H1 (cell line): ENCODE data around the gene SELENOI. TPM values are rescaled to one million over a fixed set of nuclear protein-coding genes. Genes with fewer than 3 reads are reported as not detected.

Experiments used
- CTCF ChIA-PET: fragments of 300-600 bp; sonication (Branson Sonifier 250); formaldehyde crosslinking; loops from one replicate; lab custom pipeline; 2021; ENCODE audit not compliant: partially characterized antibody; lab: Charles Lee
- POLR2A ChIA-PET: fragments of 300-600 bp; sonication (Branson Sonifier 250); formaldehyde crosslinking; loops from one replicate; lab custom pipeline; 2021; ENCODE audit warnings: inconsistent platforms; ENCODE audit not compliant: partially characterized antibody; lab: Charles Lee
- DNase-seq, 2 experiments: peaks; one replicate each; pipeline versions ENCODE4 v3.0.0 to v3.0.0-alpha.2; 2010 to 2022; ENCODE audit warnings: low spot score in 2 of 2, low read depth in 1 of 2, mixed read lengths in 1 of 2
- FAIRE-seq: peaks from 2 replicates; lab custom pipeline; 2011; peaks lifted over from hg19 to GRCh38; lab: Jason Lieb, UNC
- H2AFZ ChIP-seq: 2 replicates; pipeline ENCODE4 v1.8.1; 2012; ENCODE audit warnings: low read length, inconsistent platforms
- H2AK5ac ChIP-seq: 2 replicates; pipeline ENCODE4 v1.6.1; 2013; ENCODE audit warnings: low read depth, low read length
- H2BK120ac ChIP-seq: replicated peaks from 2 replicates; pipeline ENCODE3; 2013; ENCODE audit warnings: low read depth, low read length, inconsistent platforms
- H2BK12ac ChIP-seq: 2 replicates; pipeline ENCODE4 v1.6.1; 2013; ENCODE audit warnings: low read depth, low read length
- H2BK15ac ChIP-seq: 2 replicates; pipeline ENCODE4 v1.6.1; 2013; ENCODE audit warnings: low read length
- H2BK20ac ChIP-seq: 2 replicates; pipeline ENCODE4 v1.6.1; 2013; ENCODE audit warnings: low read length
- H2BK5ac ChIP-seq: 2 replicates; pipeline ENCODE4 v1.6.1; 2013; ENCODE audit warnings: low read depth, low read length
- H3K14ac ChIP-seq: 2 replicates; pipeline ENCODE4 v1.6.1; 2013; ENCODE audit warnings: inconsistent platforms; ENCODE audit not compliant: insufficient read length
- H3K18ac ChIP-seq: 2 replicates; pipeline ENCODE4 v1.6.1; 2013; ENCODE audit warnings: low read length; ENCODE audit errors: extremely low read depth
- H3K23ac ChIP-seq: 2 replicates; pipeline ENCODE4 v1.6.1; 2013; ENCODE audit warnings: inconsistent platforms; ENCODE audit not compliant: insufficient read length
- H3K23me2 ChIP-seq: 2 replicates; pipeline ENCODE4 v1.6.1; 2013; ENCODE audit warnings: low read depth, low read length
- H3K27ac ChIP-seq: 2 replicates; pipeline ENCODE4 v1.6.1; 2011; ENCODE audit warnings: low read depth, low read length, inconsistent platforms
- H3K27me3 ChIP-seq, 4 experiments: replicated peaks in 1 of 4; 1 replicate in 1 of 4; 2 replicates in 3 of 4; pipeline versions ENCODE4 v1.6.1 to v1.8.1; 2011 to 2013; ENCODE audit warnings: low read length in 3 of 4, mild to moderate bottlenecking in 3 of 4, inconsistent platforms in 2 of 4, mixed read lengths in 2 of 4, moderate library complexity in 1 of 4; ENCODE audit not compliant: control insufficient read depth in 3 of 4, insufficient read depth in 3 of 4; ENCODE audit errors: extremely low read depth in 1 of 4
- H3K36me3 ChIP-seq, 4 experiments: 2 replicates each; pipeline versions ENCODE4 v1.6.1 to v1.8.1; 2011 to 2013; ENCODE audit warnings: mild to moderate bottlenecking in 4 of 4, low read length in 3 of 4, moderate library complexity in 2 of 4, control low read depth in 1 of 4, inconsistent platforms in 1 of 4; ENCODE audit not compliant: insufficient read depth in 4 of 4, control insufficient read depth in 2 of 4
- H3K4ac ChIP-seq: replicated peaks from 2 replicates; pipeline ENCODE3; 2013; ENCODE audit warnings: low read length, low read depth, mixed read lengths, inconsistent platforms; ENCODE audit not compliant: insufficient read length
- H3K4me1 ChIP-seq, 4 experiments: replicated peaks in 1 of 4; 1 replicate in 1 of 4; 2 replicates in 3 of 4; pipeline versions ENCODE4 v1.6.1 to v1.8.1; 2011 to 2013; ENCODE audit warnings: low read length in 3 of 4, inconsistent platforms in 2 of 4, mixed read lengths in 1 of 4; ENCODE audit not compliant: insufficient read depth in 4 of 4, control insufficient read depth in 3 of 4
- H3K4me2 ChIP-seq, 2 experiments: 2 replicates each; pipeline versions ENCODE4 v1.6.1 to v1.8.1; 2011 to 2013; ENCODE audit warnings: low read depth in 2 of 2, low read length in 2 of 2, control low read depth in 1 of 2, inconsistent platforms in 1 of 2, mild to moderate bottlenecking in 1 of 2; ENCODE audit not compliant: insufficient read depth in 1 of 2
- H3K4me3 ChIP-seq, 4 experiments: fragments of 200-600, 300-600 bp in 1 of 4; sonication (generic), shearing (Covaris generic), sonication (Bioruptor Twin) in 1 of 4; 2 replicates each; pipeline versions ENCODE4 v1.5.1 to v1.8.1; 2011 to 2016; ENCODE audit warnings: low read length in 4 of 4, low read depth in 3 of 4, control low read depth in 2 of 4, inconsistent platforms in 2 of 4, mild to moderate bottlenecking in 2 of 4, mixed read lengths in 1 of 4, moderate library complexity in 1 of 4; ENCODE audit not compliant: insufficient read depth in 2 of 4; ENCODE audit errors: extremely low read depth in 1 of 4
- H3K56ac ChIP-seq: replicated peaks from 2 replicates; pipeline ENCODE3; 2013; ENCODE audit warnings: low read depth, mild to moderate bottlenecking, mixed read lengths, low read length, inconsistent platforms; ENCODE audit not compliant: insufficient read length
- H3K79me1 ChIP-seq: 2 replicates; pipeline ENCODE4 v1.6.1; 2013; ENCODE audit warnings: low read depth, low read length, control low read depth
- H3K79me2 ChIP-seq, 2 experiments: 2 replicates each; pipeline versions ENCODE4 v1.6.1 to v1.8.1; 2012 to 2013; ENCODE audit warnings: low read length in 2 of 2, mild to moderate bottlenecking in 2 of 2, inconsistent platforms in 1 of 2; ENCODE audit not compliant: insufficient read depth in 2 of 2, control insufficient read depth in 1 of 2
- H3K9ac ChIP-seq, 4 experiments: replicated peaks in 1 of 4; 1 replicate in 1 of 4; 2 replicates in 3 of 4; pipeline versions ENCODE4 v1.6.1 to v1.8.1; 2011 to 2013; ENCODE audit warnings: low read depth in 3 of 4, low read length in 3 of 4, control low read depth in 2 of 4, mild to moderate bottlenecking in 2 of 4, moderate library complexity in 2 of 4, inconsistent platforms in 1 of 4; ENCODE audit errors: extremely low read depth in 1 of 4
- H3K9me3 ChIP-seq, 2 experiments: 2 replicates each; pipeline versions ENCODE4 v1.6.1 to v1.8.1; 2012 to 2013; ENCODE audit warnings: mild to moderate bottlenecking in 2 of 2, moderate library complexity in 2 of 2, control low read depth in 1 of 2, inconsistent platforms in 1 of 2, low read depth in 1 of 2, low read length in 1 of 2, mixed read lengths in 1 of 2; ENCODE audit not compliant: insufficient read depth in 2 of 2
- H4K20me1 ChIP-seq, 2 experiments: replicated peaks in 1 of 2; 2 replicates each; pipeline versions ENCODE3 to v1.8.1; 2011 to 2013; ENCODE audit warnings: inconsistent platforms in 2 of 2, low read length in 2 of 2, mild to moderate bottlenecking in 1 of 2; ENCODE audit not compliant: insufficient read depth in 2 of 2, control insufficient read depth in 1 of 2
- H4K5ac ChIP-seq: 2 replicates; pipeline ENCODE4 v1.6.1; 2013; ENCODE audit warnings: low read length, low read depth, mixed read lengths, inconsistent platforms; ENCODE audit not compliant: insufficient read length
- H4K8ac ChIP-seq: 2 replicates; pipeline ENCODE4 v1.8.0; 2013; ENCODE audit warnings: mild to moderate bottlenecking, moderate library complexity, low read length, inconsistent platforms; ENCODE audit not compliant: insufficient read depth; ENCODE audit errors: extremely low read depth
- H4K91ac ChIP-seq: replicated peaks from 2 replicates; pipeline ENCODE3; 2013; ENCODE audit warnings: low read length, mixed read lengths, inconsistent platforms; ENCODE audit not compliant: insufficient read length
- ASH2L ChIP-seq: fragments of 200-600, 300-600 bp; sonication (generic); IDR thresholded peaks from one replicate; pipeline ENCODE4 v1.7.1; 2017; ENCODE audit warnings: low read length
- CBX5 ChIP-seq: fragments of 300-800, 300-1000 bp; sonication (generic); IDR thresholded peaks from 2 replicates; pipeline ENCODE4 v1.7.1; 2016; ENCODE audit warnings: antibody characterized with exemption, low read length, low read depth
- HDAC2 ChIP-seq, 2 experiments: fragments of 300-600 bp in 1 of 2; sonication (generic) in 1 of 2; IDR thresholded peaks; 2 replicates each; pipeline ENCODE4 v1.6.1; 2011 to 2012; ENCODE audit warnings: low read depth in 2 of 2, low read length in 2 of 2, mild to moderate bottlenecking in 2 of 2, moderate library complexity in 2 of 2, borderline replicate concordance in 1 of 2, inconsistent platforms in 1 of 2
- HDAC6 ChIP-seq: IDR thresholded peaks from one replicate; pipeline ENCODE4 v1.7.1; 2012; ENCODE audit warnings: low read depth, mild to moderate bottlenecking, inconsistent platforms, low read length, moderate library complexity
- NANOG ChIP-seq: IDR thresholded peaks from 2 replicates; pipeline ENCODE4 v1.6.1; 2011; ENCODE audit warnings: low read length, low read depth, mild to moderate bottlenecking, inconsistent platforms; ENCODE audit not compliant: insufficient read depth, poor library complexity, severe bottlenecking
- NRF1 ChIP-seq: IDR thresholded peaks from 2 replicates; pipeline ENCODE4 v1.6.1; 2011; ENCODE audit warnings: mild to moderate bottlenecking, low read depth, low read length, improper control_type of control experiment
- RAD21 ChIP-seq, 2 experiments: IDR thresholded peaks in 1 of 2; conservative IDR thresholded peaks in 1 of 2; 2 replicates each; pipeline ENCODE4 v1.6.1; 2011; ENCODE audit warnings: low read depth in 2 of 2, low read length in 2 of 2, improper control_type of control experiment in 1 of 2, inconsistent platforms in 1 of 2, mild to moderate bottlenecking in 1 of 2, moderate library complexity in 1 of 2
- RFX5 ChIP-seq: IDR thresholded peaks from 2 replicates; pipeline ENCODE4 v1.6.1; 2011; ENCODE audit warnings: low read depth, low read length, improper control_type of control experiment, borderline replicate concordance
- RNF2 ChIP-seq: fragments of 200-900, 300-1000 bp; sonication (generic); IDR thresholded peaks from 2 replicates; pipeline ENCODE4 v1.7.1; 2016; ENCODE audit warnings: borderline replicate concordance, low read depth, mild to moderate bottlenecking, antibody characterized with exemption, low read length; ENCODE audit not compliant: poor library complexity, severe bottlenecking; ENCODE audit errors: missing control alignments
- SIRT6 ChIP-seq: IDR thresholded peaks from one replicate; pipeline ENCODE4 v1.7.1; 2012; ENCODE audit warnings: low read length, inconsistent platforms
- SUZ12 ChIP-seq: fragments of 200-600 bp; sonication (generic); IDR thresholded peaks from 2 replicates; pipeline ENCODE4 v1.6.1; 2012; ENCODE audit warnings: mild to moderate bottlenecking, inconsistent platforms, low read length, moderate library complexity, mixed read lengths
- WGBS, 2 experiments: shearing (Covaris generic) in 1 of 2; methylation state at CpG; one replicate each; pipeline versions ENCODE4 v1.1.6 to v1.1.7; 2013 to 2015; ENCODE audit warnings: low lambda C conversion rate in 2 of 2, mixed read lengths in 2 of 2, inconsistent platforms in 1 of 2, low coverage in 1 of 2, missing lambda C conversion rate in 1 of 2; ENCODE audit not compliant: insufficient replicate concordance in 2 of 2, insufficient coverage in 1 of 2, insufficient read length in 1 of 2; ENCODE audit errors: extremely low coverage in 1 of 2, missing lambda C conversion rate in 1 of 2; 5-methylcytosine and 5-hydroxymethylcytosine counted together
- polyA plus RNA-seq, 7 experiments: library from polyadenylated mRNA; depleted of rRNA in 3 of 7; stranded (reverse) in 5 of 7; unstranded in 2 of 7; fragments of >200 nt in 5 of 7; fragments of 200-250 nt in 2 of 7; gene quantifications; 1 replicate in 5 of 7; 2 replicates in 1 of 7; 4 replicates in 1 of 7; pipeline versions ENCODE4 v1.2.1 to v1.2.3, GENCODE V29; 2011 to 2013; ENCODE audit warnings: missing spikeins in 2 of 7, mixed read lengths in 2 of 7
- total RNA-seq: library from RNA; stranded (reverse); fragmentation: NEBNext Ultra II Directional; extraction: Animal tissue kit (Norgen Biotek cat#: 25700); gene quantifications from 2 replicates; pipeline ENCODE4 v1.2.1, GENCODE V29; 2021
- TF ChIP-seq, protein P1 (sequence below): IDR thresholded peaks from 2 replicates; pipeline ENCODE4 v1.6.1; 2012; ENCODE audit warnings: inconsistent platforms

SELENOI gene
- total and polyA plus RNA-seq, 2 of the 8 experiments (the other 6 are each of a cell fraction or from before 2014, with no cell fraction given): 15.9 to 63.8 TPM

DNA sequence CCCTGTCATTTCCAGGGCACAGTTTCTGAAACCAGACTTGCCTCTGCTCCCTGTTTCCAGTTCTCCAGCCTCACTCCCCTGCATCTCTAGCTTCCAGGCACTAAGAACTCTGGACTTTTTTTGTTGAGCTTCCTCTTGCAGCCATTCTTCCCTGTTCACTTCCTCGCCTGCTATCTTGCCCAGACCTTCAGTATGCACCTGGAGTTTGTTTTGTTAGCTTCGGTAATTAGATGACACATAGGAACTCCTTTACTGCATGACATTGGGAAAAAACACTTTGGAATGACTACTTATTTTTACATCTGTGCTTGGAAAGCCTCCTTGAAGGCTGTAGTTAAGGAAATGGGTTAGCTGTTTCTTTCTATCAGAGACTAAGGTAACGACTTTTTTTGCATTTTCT lies 96.8 kb downstream of the SELENOI start:
- Histone ChIP-seq H4K8ac (no peak overlapping the region), H3K79me1 (no peaks in the 10 kb centered on the region), H3K36me3 (no peaks in the 10 kb centered on the region), H4K20me1 (no peaks in the 10 kb centered on the region), H3K4me1 (no peaks in the 10 kb centered on the region), H3K4me3 (no peak overlapping the region), H2BK20ac (no peak overlapping the region), H3K23me2 (no peaks in the 10 kb centered on the region), H2BK120ac (no peak overlapping the region), H3K18ac (no peak overlapping the region), H3K9me3 (no peaks in the 10 kb centered on the region), H3K27ac (no peak overlapping the region), H2AK5ac (no peak overlapping the region), H3K56ac (no peak overlapping the region), H2BK12ac (no peak overlapping the region), H3K9ac (no peak overlapping the region), H3K23ac (no peak overlapping the region), H4K91ac (no peak overlapping the region), H2BK5ac (no peak overlapping the region), H2BK15ac (no peak overlapping the region), H2AFZ (no peak overlapping the region; the same call in 1 of the 2 replicates), H3K14ac (no peak overlapping the region), H3K4me2 (no peak overlapping the region), H3K4ac (no peak overlapping the region), H3K27me3 (no peaks in the 10 kb centered on the region), H4K5ac (no peak overlapping the region), H3K79me2 (no peaks in the 10 kb centered on the region)
- DNase-seq (no peak), FAIRE-seq (no peak)
- ChIA-PET POLR2A (no interaction called here), CTCF (interaction anchor here (0.7 to 1.3 kb wide), 5 partner anchors 11 to 28 kb away, joined by 3 to 7 read pairs (median 4); no protein-coding TSS in a partner anchor)
- 78% methylated on average over 3 of the region's 3 CpGs; no CpG with 5 or more reads in 1 of the 2 experiments for WGBS, 2 experiments
- TF ChIP-seq SUZ12 (no peak), ASH2L (no peak), NANOG (no peak), RNF2 (no peak), HDAC6 (no peak), HDAC2 (IDR thresholded peaks at IDR 0.05; ENCODE audit: borderline replicate concordance in 1 of 2, low read depth in 2 of 2, low read length in 2 of 2) (no peak), RAD21 (IDR thresholded peaks at IDR 0.05 in 1 of 2, conservative IDR thresholded peaks at IDR 0.05 in 1 of 2; ENCODE audit: low read depth in 2 of 2, low read length in 2 of 2) (no peak), NRF1 (no peak), RFX5 (no peak), CBX5 (no peak), SIRT6 (no peak)
- TF ChIP-seq, protein P1, sequence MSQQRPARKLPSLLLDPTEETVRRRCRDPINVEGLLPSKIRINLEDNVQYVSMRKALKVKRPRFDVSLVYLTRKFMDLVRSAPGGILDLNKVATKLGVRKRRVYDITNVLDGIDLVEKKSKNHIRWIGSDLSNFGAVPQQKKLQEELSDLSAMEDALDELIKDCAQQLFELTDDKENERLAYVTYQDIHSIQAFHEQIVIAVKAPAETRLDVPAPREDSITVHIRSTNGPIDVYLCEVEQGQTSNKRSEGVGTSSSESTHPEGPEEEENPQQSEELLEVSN: no peak
